Activated effector memory CD4-positive, alpha-beta T cell treated with Interleukin-2 at 50 U/mL for 16 hours (primary cell): ENCODE measurements around the gene ZNF385B.
"Not testable (repeated sequence)": the region's sequence is repeated elsewhere in the genome, so short reads cannot be mapped to it uniquely, and the experiment has no call there.

Source experiments
- DNase-seq: peaks from one replicate; pipeline ENCODE4 v3.0.0-alpha.2; 2020

Gene ZNF385B

DNA sequence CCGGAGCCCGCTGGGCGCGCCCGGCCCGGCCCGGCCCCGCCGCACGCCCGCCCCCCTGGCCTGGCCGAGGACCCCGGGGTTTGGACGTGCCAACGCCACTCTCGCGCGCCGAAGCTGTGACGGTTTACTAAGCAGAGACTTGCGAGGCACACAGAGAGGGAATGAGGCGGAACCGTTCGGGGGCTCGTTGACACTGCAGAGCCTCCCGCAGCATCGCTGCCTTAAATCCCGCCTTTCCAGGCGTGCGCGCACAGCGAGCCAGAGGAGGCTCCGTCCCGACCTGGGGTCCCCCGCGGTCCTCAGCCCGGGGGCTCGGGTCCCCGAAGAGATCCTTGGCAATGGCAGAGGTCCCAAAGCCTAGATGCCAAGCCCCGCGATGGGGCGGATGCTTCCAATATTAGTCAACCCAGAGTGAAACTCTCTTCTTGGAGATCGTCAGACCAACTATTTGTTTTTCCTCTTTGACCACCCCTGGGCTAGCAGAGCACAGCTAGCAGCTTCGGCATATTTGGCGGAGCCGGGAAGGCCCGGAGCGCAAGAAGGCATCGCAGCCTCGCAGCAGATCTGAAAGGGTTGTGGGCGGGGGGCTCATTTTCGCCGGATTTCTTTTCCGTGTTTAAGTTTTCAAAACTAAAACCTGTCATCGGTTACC, at the start of gene ZNF385B:
ZNF385B (minus strand) TSS at position 197 of the 652 bp plus-strand sequence.
- no peak for DNase-seq

DNA sequence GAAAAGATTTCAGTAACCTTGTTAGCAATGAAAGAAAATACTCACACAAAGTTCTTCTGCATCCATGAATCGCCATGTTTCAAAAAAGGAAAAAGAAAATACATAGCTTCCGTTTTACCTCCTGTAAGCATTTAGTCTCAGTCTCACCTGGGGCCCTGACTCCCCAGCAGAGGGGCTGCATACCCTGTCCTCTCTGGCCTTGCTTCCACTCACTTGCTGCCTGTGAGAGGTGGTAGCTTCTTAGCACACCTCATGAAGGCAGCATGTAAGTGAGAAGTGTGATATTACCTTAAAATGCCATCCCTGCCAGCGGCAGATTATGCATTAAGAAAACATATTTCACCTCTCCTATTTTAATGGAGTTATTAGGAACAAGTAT, 49.3 kb upstream of the ZNF385B start:
- no peak for DNase-seq

DNA sequence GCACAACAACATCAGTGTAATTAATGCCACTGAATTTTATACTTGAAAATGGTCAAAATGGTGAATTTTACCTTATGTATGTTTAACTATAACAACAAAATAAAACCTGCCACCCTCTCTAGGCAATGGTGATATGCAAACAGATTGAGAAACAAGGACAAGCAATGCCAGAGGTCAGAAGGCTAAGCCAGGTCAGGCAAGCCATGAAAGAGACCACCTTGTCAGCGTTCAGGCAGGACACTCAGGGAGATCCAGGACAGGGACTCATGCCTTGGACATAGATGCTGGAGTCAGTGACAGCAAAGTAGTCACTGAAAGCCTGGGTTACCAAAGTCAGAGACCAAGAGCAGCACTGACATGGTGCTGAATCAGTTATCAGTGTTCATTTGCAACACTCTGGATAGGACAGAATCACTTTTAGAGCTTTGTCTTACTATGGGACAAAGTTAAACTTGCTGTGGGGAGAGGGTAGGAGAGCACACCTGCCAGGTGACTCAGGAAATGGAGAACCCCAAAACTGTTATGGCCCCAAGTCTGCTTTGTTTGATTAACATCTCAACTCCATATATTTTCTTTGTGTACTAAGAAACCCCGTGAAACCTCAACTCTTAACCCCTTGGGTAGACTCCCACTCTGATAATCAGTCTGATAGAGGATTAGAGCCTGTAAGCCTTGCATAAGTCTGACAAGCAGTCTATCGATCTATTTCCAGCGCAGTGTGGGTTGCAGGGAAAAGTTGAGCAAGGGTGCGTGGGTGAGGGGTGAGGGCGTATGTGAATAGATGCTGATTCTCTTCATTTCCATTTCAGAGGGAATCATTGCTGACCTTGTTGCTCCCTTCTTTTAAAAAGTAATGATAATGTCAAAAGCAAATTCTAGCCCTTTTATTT, 48.7 kb upstream of the ZNF385B start:
- no peak for DNase-seq

DNA sequence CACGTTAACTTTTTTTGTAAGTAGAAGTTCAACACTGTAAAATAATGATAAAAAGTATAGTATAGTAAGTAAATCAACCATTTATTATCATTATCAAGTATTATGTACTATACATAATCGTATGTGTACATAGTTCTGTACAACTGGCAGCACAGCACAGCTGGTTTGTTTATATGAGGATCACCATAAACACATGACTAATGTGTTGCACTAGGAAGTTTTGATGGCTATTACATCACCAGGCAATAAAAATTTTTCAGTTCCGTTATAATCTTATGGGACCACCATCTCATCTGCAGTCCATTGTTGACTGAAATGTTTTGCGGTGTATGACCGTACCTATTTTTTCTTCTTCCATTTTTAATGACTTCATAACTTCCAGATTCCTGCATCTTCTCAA, 39.2 kb upstream of the ZNF385B start:
- DNase-seq, result no peak

DNA sequence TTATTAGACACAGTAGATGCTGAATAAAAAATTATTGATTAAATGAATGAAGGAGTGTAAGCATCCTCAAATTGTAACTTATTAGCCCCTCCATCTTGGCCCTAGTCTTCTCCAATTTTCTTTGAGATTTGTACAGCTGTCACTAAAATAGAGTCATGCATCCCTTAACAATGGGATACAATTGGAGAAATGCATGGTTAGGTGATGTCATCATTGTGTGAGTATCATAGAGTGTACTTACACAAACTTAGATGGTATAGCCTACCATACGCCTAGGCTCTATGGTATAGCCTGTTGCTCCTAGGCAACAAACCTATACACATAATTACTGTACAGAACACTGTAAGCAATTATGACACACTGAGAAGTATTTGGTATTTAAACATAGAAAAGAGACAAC, 38.3 kb upstream of the ZNF385B start:
- DNase-seq, result no peak

DNA sequence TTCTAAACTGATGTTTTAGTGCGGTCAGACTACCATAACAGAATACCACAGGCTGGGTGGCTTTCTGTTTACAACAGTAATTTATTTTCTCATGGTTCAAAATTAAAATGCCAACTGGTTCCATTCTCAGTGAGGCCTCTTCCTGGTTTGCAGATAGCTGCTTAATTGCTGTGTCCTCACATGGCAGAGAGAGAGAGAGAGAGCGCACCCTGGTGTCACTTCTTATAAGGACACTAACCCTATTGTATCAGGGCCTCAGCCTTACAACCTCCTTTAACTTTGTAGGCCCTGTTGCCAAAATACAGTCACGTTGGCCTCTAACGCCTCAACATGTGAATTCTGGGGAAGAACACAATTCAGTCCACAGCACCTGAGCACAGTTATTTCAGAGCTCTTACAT, 37.5 kb upstream of the ZNF385B start:
- DNase-seq, result no peak

DNA sequence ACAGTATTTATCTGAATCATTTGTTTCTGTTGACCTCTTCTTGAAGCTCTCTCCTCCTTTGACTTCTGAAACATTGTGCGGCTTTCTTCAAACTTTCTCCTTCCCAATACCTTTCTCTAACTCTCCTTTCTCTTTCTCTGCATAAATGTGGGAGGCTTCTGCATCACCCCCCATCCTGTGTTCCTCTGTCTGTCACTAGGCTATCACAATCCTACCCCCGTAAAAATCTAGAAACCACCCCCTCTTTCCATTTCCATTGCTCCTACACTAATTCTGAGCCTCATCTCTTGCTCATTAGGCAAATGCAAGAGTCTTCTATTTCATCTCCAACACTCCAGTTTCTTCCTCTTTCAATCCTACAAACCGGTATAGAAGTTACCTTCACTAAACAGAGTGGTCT, 32.2 kb upstream of the ZNF385B start:
- no peak for DNase-seq

DNA sequence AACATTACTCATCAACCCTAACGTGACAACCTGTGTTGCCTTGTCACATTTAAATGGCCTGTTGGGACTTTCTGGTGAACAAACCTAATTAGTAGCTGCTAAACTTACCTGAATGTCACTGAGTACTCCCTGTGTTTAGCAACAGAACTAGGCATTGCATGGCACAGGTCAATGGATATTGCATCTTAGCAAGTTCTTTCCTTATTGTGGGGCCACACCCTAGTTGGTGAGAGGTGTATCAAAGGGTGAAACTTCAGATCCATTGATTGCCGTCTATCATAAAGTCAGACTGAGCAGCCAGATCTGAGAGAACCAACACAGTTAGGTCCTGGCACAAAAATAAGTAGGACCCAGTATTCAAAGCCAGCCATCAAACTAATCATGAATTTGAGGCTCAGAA, 29.8 kb upstream of the ZNF385B start:
- no peak for DNase-seq

DNA sequence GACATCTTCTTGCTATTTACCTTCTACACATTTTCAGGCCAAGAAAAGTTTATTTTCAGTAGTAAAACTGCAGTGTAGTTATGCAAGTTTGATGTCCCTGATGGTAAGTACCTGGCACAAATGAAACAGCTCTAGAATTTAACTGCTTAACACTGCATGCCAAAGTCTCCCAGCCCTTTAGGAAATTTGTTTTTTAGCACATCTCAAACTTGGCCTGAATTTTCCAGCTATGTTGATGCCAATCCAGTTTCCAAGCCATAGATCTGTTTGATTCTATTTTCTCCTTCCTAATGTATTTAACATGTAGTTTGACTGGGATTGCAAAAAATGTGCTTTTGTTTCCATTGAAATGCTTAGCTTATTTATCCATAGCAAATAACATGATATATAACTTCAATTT, 29.3 kb upstream of the ZNF385B start:
- no peak for DNase-seq

DNA sequence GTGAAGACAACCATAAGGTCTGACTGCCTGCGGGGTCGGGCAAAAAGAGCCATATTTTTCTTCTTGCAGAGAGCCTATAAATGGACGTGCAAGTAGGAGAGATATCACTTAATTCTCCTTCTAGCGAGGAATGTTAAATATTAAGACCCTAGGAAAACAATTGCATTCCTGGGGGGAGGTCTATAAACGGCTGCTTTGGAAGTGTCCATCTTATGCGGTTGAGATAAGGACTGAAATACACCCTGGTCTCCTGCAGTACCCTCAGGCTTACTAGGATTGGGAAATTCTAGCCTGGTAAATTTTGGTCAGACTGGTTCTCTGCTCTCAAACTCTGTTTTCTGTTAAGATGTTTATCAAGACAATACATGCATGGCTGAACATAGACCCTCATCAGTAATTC, 27.2 kb upstream of the ZNF385B start:
- not testable (repeated sequence) for DNase-seq

DNA sequence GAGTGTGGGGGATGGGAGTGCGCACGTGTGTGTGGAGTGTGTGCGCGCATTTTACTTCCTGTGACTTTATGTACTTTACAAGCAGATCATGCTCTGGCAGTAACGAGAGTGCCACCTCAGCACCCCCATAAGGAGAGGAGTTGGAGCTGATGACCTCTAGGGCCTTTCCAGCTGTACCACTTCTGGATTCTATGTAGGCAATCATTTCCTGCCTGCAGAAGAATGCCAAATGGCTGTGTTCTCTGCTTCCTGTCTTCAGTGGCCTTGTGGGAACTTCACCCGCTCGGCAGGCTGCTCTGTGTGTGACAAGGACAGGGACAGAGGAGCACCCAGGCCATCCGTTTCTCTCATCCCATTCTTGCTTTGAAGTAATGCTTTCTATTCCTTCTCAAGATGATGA, 22.8 kb upstream of the ZNF385B start:
- no peak for DNase-seq

DNA sequence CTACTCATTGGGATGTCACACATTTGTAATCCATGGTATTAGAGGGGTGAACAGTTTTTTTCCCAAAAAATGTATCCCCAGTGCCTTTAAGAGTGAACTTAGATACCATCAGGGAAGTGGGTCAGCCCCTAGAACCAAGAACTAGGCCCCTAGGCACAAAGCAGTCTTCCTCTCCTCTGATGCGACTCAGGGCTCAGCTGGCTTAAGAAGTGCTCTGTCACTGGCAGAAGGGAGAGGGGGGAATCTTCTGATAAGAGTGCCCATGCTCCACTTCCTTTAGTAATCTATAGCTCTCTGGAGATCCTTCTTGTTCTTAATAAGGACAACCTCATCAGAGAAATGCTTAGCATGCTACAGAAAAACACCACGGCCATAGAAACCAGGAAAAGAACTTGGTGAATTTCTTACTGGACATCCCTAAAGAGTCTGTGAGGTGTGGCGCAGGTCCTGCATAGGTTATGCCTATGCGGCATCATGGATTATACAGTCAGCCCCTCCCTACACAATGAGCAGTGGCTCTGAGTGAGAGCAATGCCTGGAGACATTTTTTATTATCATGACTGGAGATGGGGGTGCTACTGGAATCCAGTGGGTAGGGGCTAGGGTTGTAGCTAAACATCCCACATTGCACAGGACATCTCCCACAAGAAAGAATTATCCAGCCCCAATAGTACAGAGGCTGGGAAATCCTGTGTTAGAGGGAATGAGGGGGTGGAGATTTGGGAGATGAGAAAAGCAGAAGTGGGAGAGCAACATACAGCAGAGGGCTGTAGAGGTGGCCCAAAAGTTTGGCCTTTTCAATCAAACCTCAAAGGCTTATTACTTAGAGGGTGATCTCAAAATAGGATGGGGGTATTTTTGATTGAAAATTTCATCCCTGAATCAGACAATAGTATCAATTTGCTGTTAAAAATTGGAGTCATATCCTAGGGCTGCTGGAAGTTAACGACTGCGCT, 21.7 kb upstream of the ZNF385B start:
- no peak for DNase-seq

DNA sequence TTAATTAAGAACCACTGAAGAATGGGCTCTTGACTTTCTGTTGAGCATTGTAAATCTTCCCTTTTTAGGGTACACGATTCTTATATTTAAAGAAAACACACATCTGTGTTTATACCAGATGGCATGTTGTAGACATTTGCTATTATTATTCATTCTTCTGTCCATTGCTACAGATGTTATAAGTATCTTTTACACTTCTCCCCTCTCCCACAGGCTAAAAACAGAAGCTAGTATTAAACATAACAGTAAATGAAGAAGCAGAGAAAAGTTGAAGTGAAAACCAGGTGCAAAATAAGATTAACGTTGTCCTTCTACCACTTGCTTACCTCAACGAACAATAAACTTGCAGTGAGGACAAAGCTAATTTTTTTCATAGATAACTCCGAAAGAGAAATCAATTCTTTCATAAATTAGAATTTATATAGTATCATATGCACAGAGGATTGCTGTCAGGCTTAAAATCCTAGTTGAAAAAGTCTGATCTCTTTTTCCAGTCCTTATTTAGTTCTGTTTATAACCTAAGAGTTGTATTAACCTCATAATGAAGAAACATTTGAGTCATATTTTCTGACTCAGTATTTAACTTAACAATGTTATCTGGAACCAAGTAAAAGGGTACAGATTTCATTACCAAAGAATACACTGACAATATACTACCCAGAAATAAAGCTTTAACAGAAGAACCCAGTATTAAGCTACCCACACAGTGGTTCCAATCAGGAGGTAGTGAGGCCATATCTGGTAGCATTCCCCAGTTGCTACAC, 16.4 kb upstream of the ZNF385B start:
- DNase-seq, result no peak

DNA sequence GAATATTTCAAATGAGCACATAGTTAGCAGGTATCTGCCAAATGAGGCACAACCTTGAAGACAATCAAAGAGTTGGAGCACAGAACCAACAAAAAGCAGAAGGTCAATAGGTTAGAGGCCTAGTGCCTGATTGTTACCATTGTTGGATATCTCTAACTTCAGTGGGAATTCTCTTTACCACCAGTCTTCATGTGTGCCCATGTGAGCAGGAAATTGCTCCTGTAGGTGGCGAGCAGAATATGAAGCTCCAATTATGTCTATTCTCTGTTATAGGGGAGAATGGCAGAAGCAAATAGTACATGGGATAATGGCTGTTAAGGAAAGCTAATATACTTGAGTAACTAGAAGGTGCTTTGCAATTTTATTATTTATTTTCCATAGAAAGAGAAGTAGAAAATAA, 14.9 kb upstream of the ZNF385B start:
- DNase-seq, result no peak

DNA sequence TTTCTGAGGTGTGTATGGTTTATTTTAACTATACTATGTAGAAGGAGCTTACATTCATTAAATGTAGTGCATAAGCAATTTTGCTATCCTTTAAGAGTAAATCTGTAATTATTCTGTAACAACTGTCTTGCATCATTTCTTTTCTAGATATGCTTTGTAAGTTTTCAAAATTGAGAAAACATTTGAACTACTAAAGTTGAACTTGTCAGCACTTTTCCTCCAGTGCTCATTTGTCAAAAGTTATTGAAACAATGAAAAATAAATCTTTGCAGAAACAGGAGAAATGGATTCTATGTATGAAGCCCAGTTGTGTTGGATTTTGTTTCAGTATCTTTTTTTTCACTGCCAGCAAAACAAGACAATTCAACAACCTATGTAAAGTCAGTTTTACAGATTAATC, 14.5 kb upstream of the ZNF385B start:
- no peak for DNase-seq

DNA sequence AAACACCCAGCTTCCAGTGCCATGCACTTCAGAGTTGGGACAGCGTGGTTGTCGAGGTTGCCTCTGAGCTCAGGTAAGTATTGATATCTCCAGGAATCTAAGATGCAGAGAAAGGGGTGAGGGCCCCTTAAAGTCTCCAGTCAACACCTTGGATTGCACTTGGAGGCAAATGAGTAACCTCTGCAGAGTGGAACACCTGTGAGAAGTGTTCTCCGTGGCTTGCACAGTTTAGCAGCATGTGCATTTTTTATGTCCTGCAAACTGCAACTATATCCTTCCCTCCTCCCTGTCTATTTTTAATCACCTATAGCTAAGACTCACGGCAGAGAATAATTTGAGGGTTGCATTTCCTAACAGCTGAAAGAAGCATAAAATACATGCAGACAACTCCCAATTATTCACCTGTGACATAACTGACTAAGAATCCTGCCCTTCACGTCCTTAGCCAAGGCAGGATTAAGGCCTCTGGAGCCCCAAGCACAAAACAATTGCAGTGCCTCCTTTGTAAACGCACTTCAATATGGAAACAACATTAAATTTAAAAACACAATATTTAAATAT, 1.6 kb upstream of the ZNF385B start:
- no peak for DNase-seq

DNA sequence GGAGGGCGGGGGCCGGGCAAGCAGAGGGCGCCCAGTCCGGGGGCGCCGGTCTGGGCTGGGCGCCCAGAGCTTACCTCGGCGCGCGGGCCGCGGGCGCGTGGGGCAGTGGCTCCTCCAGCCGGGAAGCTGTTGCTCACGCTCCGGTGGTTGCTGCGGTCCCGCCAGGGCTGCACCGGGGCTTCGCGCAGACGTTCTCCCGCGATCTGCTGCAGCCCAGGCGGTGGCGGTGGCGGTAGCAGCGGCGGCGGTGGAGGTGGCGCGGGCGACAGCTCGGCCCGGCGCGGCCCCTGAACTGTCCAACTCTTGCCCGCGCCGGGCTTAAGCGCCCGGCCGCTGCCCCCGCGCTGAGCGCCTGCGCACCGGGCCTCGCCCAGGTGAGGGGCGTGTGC, 391 bp downstream of the ZNF385B start:
- no peak for DNase-seq

DNA sequence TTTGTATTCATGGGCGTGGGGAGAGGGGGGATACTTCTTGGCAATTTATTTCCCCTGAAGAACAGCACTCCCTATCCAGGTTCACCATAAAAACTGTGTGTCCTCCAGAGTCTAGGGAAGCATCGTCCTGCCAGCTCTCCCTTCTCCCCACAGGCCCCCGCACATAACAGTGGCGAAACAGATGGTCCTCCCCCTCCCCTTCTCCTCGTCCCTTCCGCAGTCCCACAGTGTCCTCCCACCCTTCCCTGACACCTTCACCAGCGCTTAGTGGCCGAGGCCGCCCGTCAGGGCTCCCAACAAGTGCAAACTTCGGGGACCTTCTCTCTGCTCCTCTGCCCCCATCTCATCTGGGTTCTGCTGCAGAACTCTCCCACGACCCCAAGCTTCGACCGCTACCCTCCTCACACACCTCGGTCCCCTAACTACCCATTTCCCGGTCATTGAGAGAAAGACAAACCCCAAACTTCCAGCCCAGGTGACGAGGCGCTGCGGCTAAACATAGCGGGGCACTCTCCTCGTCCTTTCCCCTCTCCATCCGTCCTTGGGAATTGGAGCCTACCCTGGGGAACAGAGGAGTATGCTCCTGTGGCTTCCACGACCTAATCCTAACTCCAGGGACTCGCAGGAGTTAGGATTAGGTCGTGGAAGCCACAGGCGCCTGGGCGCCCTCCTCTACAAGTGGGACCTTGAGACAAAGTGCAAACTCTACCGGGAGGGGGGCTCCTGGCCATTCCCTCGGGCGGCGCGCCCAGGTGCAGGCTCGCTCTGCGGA, 971 bp downstream of the ZNF385B start:
- DNase-seq, result no peak

DNA sequence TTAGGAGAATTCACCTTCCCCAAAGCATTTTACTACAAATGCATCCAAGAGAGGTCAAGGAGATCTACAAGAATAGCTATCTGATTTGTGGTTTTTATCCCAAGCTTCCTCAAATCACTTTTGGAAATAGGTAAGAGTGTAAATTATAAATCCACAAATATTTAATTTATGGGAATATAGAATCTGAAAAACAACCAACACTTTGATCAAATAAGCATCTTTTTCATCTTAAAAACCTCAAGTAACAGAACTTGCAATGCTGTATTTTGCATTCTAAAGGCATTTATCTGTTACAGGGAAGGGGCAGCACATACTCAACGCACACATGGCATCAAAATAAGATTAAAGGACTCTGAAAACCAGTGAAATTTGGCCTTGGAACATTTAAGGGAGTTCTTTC, 1.9 kb downstream of the ZNF385B start:
- DNase-seq, result no peak

DNA sequence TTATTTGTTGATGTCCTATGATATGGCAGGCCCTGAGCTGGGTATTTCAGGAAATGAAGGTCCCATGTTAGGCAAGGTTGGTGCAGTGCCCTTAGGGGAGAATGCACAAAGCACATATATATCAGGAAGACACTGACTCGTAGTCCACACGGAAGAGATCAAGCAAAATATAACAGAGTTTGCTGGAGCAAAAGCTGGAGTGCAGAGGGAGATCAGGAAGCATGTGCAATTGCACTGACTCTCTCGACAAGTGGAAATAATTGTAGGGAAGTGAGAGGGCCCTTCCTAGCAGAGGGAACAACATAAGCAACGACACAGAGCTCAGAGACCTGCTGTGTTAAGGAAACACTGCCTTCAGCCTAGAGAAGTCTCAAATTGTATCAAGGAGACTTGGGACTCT, 4.2 kb downstream of the ZNF385B start:
- DNase-seq, result no peak

DNA sequence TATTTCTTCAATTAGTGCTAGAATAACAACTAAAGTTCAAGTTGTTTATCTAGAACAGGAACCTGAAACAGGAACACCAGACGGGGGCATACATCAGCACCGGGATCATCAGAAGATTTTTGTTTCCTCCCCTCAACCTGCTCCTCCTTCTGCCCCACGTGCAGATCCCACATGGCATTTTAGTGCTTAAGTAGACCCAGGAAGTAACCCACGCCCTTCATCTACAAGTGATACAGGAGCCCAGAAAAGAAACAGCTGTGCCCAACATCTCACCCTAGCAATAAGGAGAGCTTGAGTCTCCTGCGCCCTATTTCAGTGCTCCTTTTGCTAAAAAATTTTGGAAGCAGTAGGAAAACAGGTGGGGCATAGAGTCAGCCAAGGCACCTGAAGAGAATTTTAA, 5.2 kb downstream of the ZNF385B start:
- DNase-seq, result no peak

DNA sequence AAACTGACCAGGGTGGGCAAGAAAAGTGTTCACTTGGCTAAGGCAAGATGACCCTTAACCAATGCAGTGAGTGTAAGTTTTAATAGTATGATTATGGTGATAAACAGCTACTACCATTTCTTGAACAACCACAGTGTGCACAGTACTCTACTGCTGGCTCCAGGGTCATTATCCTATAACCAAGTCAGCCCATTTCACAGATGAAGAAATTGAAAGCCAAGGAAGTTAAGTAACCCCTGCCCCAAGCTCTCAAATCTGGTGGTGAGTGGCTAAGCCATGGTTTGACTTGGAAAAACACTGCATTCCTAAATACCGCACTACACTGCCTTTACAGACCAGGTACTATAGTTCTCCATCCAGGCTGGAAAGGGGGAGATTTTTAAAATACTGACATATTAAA, 5.7 kb downstream of the ZNF385B start:
- DNase-seq, result no peak
